GM18907 (cell line): ENCODE data around the gene OGDH.

Experiments used
- ATAC-seq: cut with Tn5 transposase; IDR thresholded peaks from one replicate; pipeline ENCODE4 v1.9.1; 2021; ENCODE audit warnings: mild to moderate bottlenecking, moderate library complexity; ENCODE audit not compliant: unreplicated experiment

OGDH gene

GRCh38 chr7:44755698-44756627 is 149.5 kb downstream of the OGDH start:
- ATAC-seq: no peak

GRCh38 chr7:44756904-44757303 is 150.5 kb downstream of the OGDH start:
- no peak for ATAC-seq

- no peak for ATAC-seq
These were observed 150.9 kb downstream of the OGDH start for GRCh38 chr7:44757311-44757710.

- no peak for ATAC-seq
These were observed 151.3 kb downstream of the OGDH start for GRCh38 chr7:44757739-44758138.
